HEK293 (cell line): ENCODE data around the gene ANKRD13D.

Experiments
- CTCF ChIA-PET: fragments of 350-600 bp; formaldehyde crosslinking; extraction: SDS; loops from one replicate; lab custom pipeline; 2021; ENCODE audit warnings: antibody characterized with exemption; lab: Yijun Ruan, JAX
- POLR2A ChIA-PET: fragments of 300-600 bp; formaldehyde crosslinking; extraction: SDS; loops from one replicate; lab custom pipeline; 2020; ENCODE audit warnings: antibody characterized with exemption, inconsistent platforms; lab: Yijun Ruan, JAX
- H3K27ac ChIP-seq: fragments of 200-500 bp; sonication (Bioruptor generic); 2 replicates; pipeline ENCODE4 v1.5.1; 2014; ENCODE audit warnings: low read depth, low read length, control low read depth, inconsistent platforms; ENCODE audit errors: extremely low read depth
- H3K36me3 ChIP-seq, 2 experiments: fragments of 200-500 bp in 1 of 2; sonication (Bioruptor generic) in 1 of 2; 1 replicate in 1 of 2; 2 replicates in 1 of 2; pipeline ENCODE4 v1.5.1; 2014 to 2017; ENCODE audit warnings: inconsistent platforms in 2 of 2, low read length in 2 of 2; ENCODE audit not compliant: control insufficient read depth in 2 of 2, insufficient read depth in 1 of 2
- H3K4me1 ChIP-seq: fragments of 200-500 bp; sonication (Bioruptor generic); 2 replicates; pipeline ENCODE4 v1.5.1; 2014; ENCODE audit warnings: mild to moderate bottlenecking, low read length, inconsistent platforms; ENCODE audit not compliant: control insufficient read depth, insufficient read depth
- H3K4me3 ChIP-seq: 2 replicates; pipeline ENCODE4 v1.5.1; 2011; ENCODE audit warnings: low read depth, mild to moderate bottlenecking, control low read depth, low read length, moderate library complexity
- H3K9me3 ChIP-seq: fragments of 200-500 bp; sonication (Bioruptor generic); 2 replicates; pipeline ENCODE4 v1.5.1; 2014; ENCODE audit warnings: low read depth, low read length, inconsistent platforms; ENCODE audit not compliant: control insufficient read depth, insufficient read depth
- FEZF1 ChIP-seq: fragments of 450-650 bp; formaldehyde crosslinking; IDR thresholded peaks from 2 replicates; pipeline ENCODE4 v1.5.1; 2016; ENCODE audit warnings: missing biosample characterization, missing genetic modification characterization
- RBAK ChIP-seq: fragments of 450-650 bp; formaldehyde crosslinking; IDR thresholded peaks from 2 replicates; pipeline ENCODE4 v1.5.1; 2016; ENCODE audit warnings: missing biosample characterization, missing genetic modification characterization
- WT1 ChIP-seq: fragments of 450-650 bp; formaldehyde crosslinking; IDR thresholded peaks from 2 replicates; pipeline ENCODE4 v1.5.1; 2016; ENCODE audit warnings: missing biosample characterization, missing genetic modification characterization
- ZBTB8A ChIP-seq: fragments of 450-650 bp; formaldehyde crosslinking; IDR thresholded peaks from 2 replicates; pipeline ENCODE4 v1.5.1; 2016; ENCODE audit warnings: missing biosample characterization, missing genetic modification characterization
- ZNF16 ChIP-seq: fragments of 450-650 bp; formaldehyde crosslinking; IDR thresholded peaks from 2 replicates; pipeline ENCODE4 v1.5.1; 2016; ENCODE audit warnings: low read depth, missing biosample characterization, missing genetic modification characterization
- ZNF174 ChIP-seq: fragments of 450-650 bp; formaldehyde crosslinking; IDR thresholded peaks from 2 replicates; pipeline ENCODE4 v1.5.0; 2017; ENCODE audit warnings: missing biosample characterization, mild to moderate bottlenecking, missing genetic modification characterization
- ZNF350 ChIP-seq: fragments of 450-650 bp; formaldehyde crosslinking; IDR thresholded peaks from 2 replicates; pipeline ENCODE4 v1.5.0; 2017; ENCODE audit warnings: missing biosample characterization, mild to moderate bottlenecking, missing genetic modification characterization
- ZNF37A ChIP-seq: fragments of 450-650 bp; IDR thresholded peaks from 2 replicates; pipeline ENCODE4 v1.5.1; 2018; ENCODE audit warnings: missing biosample characterization, missing genetic modification characterization
- ZNF416 ChIP-seq: fragments of 450-650 bp; formaldehyde crosslinking; IDR thresholded peaks from 2 replicates; pipeline ENCODE4 v1.5.1; 2016; ENCODE audit warnings: missing biosample characterization, missing genetic modification characterization
- ZNF510 ChIP-seq: fragments of 450-650 bp; formaldehyde crosslinking; IDR thresholded peaks from 2 replicates; pipeline ENCODE4 v1.5.1; 2018; ENCODE audit warnings: mild to moderate bottlenecking, missing genetic modification characterization, missing biosample characterization; ENCODE audit not compliant: insufficient replicate concordance
- ZNF571 ChIP-seq: fragments of 450-650 bp; formaldehyde crosslinking; IDR thresholded peaks from 2 replicates; pipeline ENCODE4 v1.5.0; 2017; ENCODE audit warnings: missing biosample characterization, missing genetic modification characterization
- ZNF704 ChIP-seq: fragments of 450-650 bp; formaldehyde crosslinking; IDR thresholded peaks from 2 replicates; pipeline ENCODE4 v1.5.1; 2016; ENCODE audit warnings: missing biosample characterization, missing genetic modification characterization
- ZNF76 ChIP-seq: fragments of 450-650 bp; formaldehyde crosslinking; IDR thresholded peaks from 2 replicates; pipeline ENCODE4; 2016; ENCODE audit warnings: low read depth, missing biosample characterization, missing genetic modification characterization, borderline replicate concordance
- ZNF785 ChIP-seq: fragments of 450-650 bp; formaldehyde crosslinking; IDR thresholded peaks from 2 replicates; pipeline ENCODE4 v1.5.1; 2016; ENCODE audit warnings: missing biosample characterization, missing genetic modification characterization
- ZNF837 ChIP-seq: fragments of 450-650 bp; formaldehyde crosslinking; IDR thresholded peaks from 2 replicates; pipeline ENCODE4 v1.5.1; 2016; ENCODE audit warnings: missing biosample characterization, missing genetic modification characterization
- ZSCAN30 ChIP-seq: fragments of 450-650 bp; IDR thresholded peaks from 2 replicates; pipeline ENCODE4 v1.5.1; 2018; ENCODE audit warnings: missing biosample characterization, mild to moderate bottlenecking, missing genetic modification characterization, moderate library complexity
- ZXDB ChIP-seq: fragments of 450-650 bp; formaldehyde crosslinking; IDR thresholded peaks from 2 replicates; pipeline ENCODE4 v1.5.1; 2016; ENCODE audit warnings: missing biosample characterization, missing genetic modification characterization
- TF ChIP-seq, protein P1 (sequence below): fragments of 450-650 bp; IDR thresholded peaks from 2 replicates; pipeline ENCODE4 v1.5.1; 2018; ENCODE audit warnings: missing biosample characterization, missing genetic modification characterization
- TF ChIP-seq, protein P2 (sequence below): fragments of 450-650 bp; formaldehyde crosslinking; IDR thresholded peaks from 2 replicates; pipeline ENCODE4 v1.5.1; 2016; ENCODE audit warnings: missing biosample characterization, missing genetic modification characterization
- TF ChIP-seq, protein P3 (sequence below): fragments of 450-650 bp; formaldehyde crosslinking; IDR thresholded peaks from 2 replicates; pipeline ENCODE4 v1.5.1; 2016; ENCODE audit warnings: missing biosample characterization, missing genetic modification characterization
- TF ChIP-seq, protein P4 (sequence below): fragments of 450-650 bp; formaldehyde crosslinking; conservative IDR thresholded peaks from 2 replicates; pipeline ENCODE4 v1.5.1; 2016; ENCODE audit warnings: low read depth, missing biosample characterization, missing genetic modification characterization

ANKRD13D gene

GRCh38 chr11:67253872-67254624 is 35.1 kb upstream of the ANKRD13D start (continued):
- TF ChIP-seq ZNF704 (tag by site-specific recombination) (no peak), ZNF16 (tag by site-specific recombination) (no peak), ZNF837 (tag by site-specific recombination) (no peak), ZNF37A (tag by site-specific recombination) (no peak), ZNF350 (tag by site-specific recombination) (no peak), ZXDB (tag by site-specific recombination) (no peak), FEZF1 (no peak), ZSCAN30 (tag by site-specific recombination) (no peak)
- TF ChIP-seq, protein P1, sequence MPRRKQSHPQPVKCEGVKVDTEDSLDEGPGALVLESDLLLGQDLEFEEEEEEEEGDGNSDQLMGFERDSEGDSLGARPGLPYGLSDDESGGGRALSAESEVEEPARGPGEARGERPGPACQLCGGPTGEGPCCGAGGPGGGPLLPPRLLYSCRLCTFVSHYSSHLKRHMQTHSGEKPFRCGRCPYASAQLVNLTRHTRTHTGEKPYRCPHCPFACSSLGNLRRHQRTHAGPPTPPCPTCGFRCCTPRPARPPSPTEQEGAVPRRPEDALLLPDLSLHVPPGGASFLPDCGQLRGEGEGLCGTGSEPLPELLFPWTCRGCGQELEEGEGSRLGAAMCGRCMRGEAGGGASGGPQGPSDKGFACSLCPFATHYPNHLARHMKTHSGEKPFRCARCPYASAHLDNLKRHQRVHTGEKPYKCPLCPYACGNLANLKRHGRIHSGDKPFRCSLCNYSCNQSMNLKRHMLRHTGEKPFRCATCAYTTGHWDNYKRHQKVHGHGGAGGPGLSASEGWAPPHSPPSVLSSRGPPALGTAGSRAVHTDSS (tag by site-specific recombination), result no peak
- TF ChIP-seq, protein P2, sequence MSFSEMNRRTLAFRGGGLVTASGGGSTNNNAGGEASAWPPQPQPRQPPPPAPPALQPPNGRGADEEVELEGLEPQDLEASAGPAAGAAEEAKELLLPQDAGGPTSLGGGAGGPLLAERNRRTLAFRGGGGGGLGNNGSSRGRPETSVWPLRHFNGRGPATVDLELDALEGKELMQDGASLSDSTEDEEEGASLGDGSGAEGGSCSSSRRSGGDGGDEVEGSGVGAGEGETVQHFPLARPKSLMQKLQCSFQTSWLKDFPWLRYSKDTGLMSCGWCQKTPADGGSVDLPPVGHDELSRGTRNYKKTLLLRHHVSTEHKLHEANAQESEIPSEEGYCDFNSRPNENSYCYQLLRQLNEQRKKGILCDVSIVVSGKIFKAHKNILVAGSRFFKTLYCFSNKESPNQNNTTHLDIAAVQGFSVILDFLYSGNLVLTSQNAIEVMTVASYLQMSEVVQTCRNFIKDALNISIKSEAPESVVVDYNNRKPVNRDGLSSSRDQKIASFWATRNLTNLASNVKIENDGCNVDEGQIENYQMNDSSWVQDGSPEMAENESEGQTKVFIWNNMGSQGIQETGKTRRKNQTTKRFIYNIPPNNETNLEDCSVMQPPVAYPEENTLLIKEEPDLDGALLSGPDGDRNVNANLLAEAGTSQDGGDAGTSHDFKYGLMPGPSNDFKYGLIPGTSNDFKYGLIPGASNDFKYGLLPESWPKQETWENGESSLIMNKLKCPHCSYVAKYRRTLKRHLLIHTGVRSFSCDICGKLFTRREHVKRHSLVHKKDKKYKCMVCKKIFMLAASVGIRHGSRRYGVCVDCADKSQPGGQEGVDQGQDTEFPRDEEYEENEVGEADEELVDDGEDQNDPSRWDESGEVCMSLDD (tag by site-specific recombination), result no peak
- TF ChIP-seq, protein P3, sequence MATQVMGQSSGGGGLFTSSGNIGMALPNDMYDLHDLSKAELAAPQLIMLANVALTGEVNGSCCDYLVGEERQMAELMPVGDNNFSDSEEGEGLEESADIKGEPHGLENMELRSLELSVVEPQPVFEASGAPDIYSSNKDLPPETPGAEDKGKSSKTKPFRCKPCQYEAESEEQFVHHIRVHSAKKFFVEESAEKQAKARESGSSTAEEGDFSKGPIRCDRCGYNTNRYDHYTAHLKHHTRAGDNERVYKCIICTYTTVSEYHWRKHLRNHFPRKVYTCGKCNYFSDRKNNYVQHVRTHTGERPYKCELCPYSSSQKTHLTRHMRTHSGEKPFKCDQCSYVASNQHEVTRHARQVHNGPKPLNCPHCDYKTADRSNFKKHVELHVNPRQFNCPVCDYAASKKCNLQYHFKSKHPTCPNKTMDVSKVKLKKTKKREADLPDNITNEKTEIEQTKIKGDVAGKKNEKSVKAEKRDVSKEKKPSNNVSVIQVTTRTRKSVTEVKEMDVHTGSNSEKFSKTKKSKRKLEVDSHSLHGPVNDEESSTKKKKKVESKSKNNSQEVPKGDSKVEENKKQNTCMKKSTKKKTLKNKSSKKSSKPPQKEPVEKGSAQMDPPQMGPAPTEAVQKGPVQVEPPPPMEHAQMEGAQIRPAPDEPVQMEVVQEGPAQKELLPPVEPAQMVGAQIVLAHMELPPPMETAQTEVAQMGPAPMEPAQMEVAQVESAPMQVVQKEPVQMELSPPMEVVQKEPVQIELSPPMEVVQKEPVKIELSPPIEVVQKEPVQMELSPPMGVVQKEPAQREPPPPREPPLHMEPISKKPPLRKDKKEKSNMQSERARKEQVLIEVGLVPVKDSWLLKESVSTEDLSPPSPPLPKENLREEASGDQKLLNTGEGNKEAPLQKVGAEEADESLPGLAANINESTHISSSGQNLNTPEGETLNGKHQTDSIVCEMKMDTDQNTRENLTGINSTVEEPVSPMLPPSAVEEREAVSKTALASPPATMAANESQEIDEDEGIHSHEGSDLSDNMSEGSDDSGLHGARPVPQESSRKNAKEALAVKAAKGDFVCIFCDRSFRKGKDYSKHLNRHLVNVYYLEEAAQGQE (tag by site-specific recombination), result no peak

GRCh38 chr11:67254798-67255197 is 34.3 kb upstream of the ANKRD13D start:
- Histone ChIP-seq H3K36me3 (peaks cover 3 to 75% of the 10 kb centered on the region in 2 experiments; a peak in 1 of 3 replicates), H3K4me1 (no peaks in the 10 kb centered on the region), H3K9me3 (no peaks in the 10 kb centered on the region), H3K4me3 (no peak overlapping the region), H3K27ac (no peak overlapping the region)
- ChIA-PET POLR2A (interaction anchor here (1.8 kb wide), 1 partner anchor 15 kb away, joined by 9 read pairs; no protein-coding TSS in a partner anchor), CTCF (interaction anchor here (1.0 to 9.9 kb wide), 5 partner anchors 8 to 200 kb away, joined by 3 to 65 read pairs (median 4); no protein-coding TSS in a partner anchor)
- TF ChIP-seq ZBTB8A (tag by site-specific recombination) (no peak), WT1 (tag by site-specific recombination) (no peak), ZNF785 (tag by site-specific recombination) (no peak), ZNF174 (no peak), ZNF510 (tag by site-specific recombination) (no peak), ZNF416 (tag by site-specific recombination) (no peak), RBAK (no peak), ZNF76 (tag by site-specific recombination) (no peak), ZNF571 (tag by site-specific recombination) (no peak)
- TF ChIP-seq, protein P4, sequence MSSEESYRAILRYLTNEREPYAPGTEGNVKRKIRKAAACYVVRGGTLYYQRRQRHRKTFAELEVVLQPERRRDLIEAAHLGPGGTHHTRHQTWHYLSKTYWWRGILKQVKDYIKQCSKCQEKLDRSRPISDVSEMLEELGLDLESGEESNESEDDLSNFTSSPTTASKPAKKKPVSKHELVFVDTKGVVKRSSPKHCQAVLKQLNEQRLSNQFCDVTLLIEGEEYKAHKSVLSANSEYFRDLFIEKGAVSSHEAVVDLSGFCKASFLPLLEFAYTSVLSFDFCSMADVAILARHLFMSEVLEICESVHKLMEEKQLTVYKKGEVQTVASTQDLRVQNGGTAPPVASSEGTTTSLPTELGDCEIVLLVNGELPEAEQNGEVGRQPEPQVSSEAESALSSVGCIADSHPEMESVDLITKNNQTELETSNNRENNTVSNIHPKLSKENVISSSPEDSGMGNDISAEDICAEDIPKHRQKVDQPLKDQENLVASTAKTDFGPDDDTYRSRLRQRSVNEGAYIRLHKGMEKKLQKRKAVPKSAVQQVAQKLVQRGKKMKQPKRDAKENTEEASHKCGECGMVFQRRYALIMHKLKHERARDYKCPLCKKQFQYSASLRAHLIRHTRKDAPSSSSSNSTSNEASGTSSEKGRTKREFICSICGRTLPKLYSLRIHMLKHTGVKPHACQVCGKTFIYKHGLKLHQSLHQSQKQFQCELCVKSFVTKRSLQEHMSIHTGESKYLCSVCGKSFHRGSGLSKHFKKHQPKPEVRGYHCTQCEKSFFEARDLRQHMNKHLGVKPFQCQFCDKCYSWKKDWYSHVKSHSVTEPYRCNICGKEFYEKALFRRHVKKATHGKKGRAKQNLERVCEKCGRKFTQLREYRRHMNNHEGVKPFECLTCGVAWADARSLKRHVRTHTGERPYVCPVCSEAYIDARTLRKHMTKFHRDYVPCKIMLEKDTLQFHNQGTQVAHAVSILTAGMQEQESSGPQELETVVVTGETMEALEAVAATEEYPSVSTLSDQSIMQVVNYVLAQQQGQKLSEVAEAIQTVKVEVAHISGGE, result no peak
